ENCODE measurements around the gene ZNF783.

DNA sequence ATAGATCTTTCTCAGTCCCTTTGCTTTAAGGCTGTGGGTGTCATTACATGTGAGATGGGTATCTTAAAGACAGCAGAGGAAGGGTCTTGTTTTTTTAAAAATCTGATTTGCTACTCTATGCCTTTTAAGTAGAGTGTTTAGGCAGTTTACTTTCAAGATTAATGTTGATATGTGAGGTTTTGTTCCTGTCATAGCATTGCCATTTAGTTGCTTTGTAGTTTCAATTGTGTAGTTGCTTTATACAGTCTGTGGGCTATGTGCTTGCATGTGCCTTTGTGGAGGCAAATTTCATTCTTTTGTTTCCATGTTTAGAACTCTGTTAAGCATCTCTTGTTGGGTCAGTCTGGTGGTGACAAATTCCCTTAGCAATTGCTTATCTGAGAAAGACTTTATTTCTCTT lies 54.6 kb downstream of the ZNF783 start:
- TF ChIP-seq, protein P1, sequence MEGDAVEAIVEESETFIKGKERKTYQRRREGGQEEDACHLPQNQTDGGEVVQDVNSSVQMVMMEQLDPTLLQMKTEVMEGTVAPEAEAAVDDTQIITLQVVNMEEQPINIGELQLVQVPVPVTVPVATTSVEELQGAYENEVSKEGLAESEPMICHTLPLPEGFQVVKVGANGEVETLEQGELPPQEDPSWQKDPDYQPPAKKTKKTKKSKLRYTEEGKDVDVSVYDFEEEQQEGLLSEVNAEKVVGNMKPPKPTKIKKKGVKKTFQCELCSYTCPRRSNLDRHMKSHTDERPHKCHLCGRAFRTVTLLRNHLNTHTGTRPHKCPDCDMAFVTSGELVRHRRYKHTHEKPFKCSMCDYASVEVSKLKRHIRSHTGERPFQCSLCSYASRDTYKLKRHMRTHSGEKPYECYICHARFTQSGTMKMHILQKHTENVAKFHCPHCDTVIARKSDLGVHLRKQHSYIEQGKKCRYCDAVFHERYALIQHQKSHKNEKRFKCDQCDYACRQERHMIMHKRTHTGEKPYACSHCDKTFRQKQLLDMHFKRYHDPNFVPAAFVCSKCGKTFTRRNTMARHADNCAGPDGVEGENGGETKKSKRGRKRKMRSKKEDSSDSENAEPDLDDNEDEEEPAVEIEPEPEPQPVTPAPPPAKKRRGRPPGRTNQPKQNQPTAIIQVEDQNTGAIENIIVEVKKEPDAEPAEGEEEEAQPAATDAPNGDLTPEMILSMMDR (IDR thresholded peaks at IDR 0.05 in 8 of 11, conservative IDR thresholded peaks at IDR 0.05 in 3 of 11): no peak
- TF ChIP-seq POLR2AphosphoS5 (IDR thresholded peaks at IDR 0.05) (no peak), POLR2A (IDR thresholded peaks at IDR 0.05) (no peak)

All from spleen (tissue), 7 donors.